ENCODE measurements around the gene ZNF655.

ZNF655 gene

DNA sequence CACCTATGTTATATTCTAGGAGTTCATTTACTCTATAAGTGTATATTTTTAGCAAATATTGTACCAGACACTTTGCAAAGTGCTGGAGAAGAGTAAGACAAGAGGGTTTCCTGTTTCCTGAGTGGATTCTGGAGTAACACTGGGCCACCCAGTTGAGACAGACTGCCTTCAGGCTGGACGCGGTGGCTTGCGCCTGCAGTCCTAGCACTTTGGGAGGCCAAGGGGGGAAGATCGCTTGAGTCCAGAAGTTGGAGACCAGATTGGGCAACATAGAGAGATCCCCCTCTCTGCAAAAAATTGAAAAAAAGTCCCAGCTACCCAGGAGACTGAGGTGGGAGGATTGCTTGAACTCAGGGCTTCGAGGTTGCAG, 57.5 kb downstream of the ZNF655 start:
- DNase-seq = no peak

- DNase-seq = peak; percentile 93
These were observed 58.1 kb downstream of the ZNF655 start, which contains the start of gene ZSCAN25 for GRCh38 chr7:99616359-99617191. ZSCAN25 (plus strand) TSS chr7:99616946; CDS start chr7:99619607, 2,661 bp downstream.

DNA sequence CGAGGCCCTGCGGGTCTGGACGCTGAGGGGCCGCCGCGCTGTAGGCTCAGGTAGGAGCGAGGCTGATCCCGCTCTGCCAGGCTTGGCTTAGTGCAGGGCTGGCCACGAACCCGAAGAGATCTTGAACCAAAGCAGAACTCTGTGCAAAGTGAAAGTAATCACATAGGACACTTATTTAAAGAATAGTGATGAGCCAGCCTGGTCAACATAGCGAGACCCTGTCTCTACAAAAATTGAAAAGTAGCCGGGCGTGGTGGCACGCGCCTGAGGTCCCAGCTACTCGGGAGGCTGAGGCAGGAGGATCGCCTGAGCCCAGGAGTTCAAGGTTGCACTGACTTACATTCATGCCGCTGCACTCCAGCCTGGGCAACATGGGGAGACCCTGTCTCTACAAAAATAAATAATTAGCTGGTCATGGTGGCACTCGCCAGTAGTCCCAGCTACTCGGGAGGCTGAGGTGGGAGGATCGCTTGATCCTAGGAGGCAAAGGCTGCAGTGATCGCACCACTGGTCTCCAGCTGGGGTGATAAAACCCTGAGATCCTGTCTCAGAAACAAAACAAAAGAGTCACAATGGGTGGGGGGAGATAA, 58.8 kb downstream of the ZNF655 start:
- no peak for DNase-seq

DNA sequence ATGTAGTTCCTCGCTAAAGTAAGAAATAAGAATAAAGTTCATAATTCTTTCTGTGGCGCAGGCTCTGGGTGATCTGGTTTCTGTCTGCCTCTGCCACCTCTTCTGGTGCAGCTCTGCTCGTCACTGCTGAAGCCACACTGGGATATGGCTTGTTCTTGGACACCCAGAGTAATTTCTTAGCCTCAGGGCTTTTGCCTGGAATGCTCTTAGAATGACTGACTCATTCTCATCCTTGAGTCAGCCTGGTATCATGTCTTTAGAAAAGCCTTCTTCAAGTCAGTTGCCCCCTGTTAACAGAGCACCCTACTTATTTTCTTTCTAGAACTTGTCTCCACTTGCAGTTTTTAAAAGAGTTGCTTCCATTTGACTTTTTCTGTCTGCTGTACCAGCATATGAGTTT, 60.3 kb downstream of the ZNF655 start:
- DNase-seq = peak; percentile 30

GRCh38 chr7:99619571-99620130, 61.2 kb downstream of the ZNF655 start:
- DNase-seq = no peak

DNA sequence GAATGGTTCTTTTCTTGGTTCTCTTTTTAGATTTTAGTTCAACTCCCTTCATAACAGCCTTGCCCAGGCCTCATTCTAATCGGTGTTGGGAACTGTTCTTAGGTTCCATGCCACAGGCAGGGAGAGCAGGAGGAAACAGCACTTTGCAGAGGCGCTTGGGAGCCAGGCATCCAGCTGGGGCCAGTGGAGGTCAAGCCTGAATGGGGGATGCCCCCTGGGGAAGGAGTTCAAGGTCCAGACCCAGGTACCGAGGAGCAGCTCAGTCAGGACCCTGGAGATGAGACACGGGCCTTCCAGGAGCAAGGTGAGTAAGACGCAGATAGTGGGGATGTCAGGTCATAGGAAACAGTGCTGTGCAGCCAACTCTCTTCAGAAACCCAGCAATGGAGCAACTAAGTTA, 62.8 kb downstream of the ZNF655 start:
- no peak for DNase-seq

- no peak for DNase-seq
These were observed 64.2 kb downstream of the ZNF655 start for GRCh38 chr7:99622596-99622995.

DNA sequence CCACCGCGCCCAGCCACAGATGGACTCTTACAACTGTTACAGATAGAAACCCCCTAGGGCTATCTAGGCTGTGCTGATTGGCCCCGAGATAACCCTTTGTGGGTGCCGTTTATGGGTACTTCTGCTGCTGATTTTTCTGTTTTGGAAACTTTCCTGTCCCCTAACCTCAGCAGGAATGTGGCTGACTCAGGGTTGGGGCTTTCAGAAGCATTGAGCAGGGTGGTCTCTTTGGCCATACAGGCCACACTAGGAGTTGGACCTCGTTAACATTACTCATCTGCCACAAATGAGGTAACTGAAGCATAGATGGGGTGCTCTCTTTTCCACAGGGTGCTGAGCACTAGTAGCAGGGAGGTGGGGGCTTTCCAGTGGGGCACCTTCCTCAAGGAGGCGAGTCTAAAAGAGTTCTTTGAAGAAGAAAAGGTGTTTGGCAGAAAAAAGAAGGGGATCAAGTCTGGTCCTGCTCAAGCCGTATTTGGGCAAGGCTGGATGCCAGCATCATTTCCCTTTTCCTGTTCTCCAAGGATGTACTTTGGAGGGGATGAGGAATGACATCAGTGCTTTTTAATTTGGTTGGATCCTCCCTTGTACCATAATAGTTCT, 64.8 kb downstream of the ZNF655 start:
- DNase-seq = peak; percentile 8

DNA sequence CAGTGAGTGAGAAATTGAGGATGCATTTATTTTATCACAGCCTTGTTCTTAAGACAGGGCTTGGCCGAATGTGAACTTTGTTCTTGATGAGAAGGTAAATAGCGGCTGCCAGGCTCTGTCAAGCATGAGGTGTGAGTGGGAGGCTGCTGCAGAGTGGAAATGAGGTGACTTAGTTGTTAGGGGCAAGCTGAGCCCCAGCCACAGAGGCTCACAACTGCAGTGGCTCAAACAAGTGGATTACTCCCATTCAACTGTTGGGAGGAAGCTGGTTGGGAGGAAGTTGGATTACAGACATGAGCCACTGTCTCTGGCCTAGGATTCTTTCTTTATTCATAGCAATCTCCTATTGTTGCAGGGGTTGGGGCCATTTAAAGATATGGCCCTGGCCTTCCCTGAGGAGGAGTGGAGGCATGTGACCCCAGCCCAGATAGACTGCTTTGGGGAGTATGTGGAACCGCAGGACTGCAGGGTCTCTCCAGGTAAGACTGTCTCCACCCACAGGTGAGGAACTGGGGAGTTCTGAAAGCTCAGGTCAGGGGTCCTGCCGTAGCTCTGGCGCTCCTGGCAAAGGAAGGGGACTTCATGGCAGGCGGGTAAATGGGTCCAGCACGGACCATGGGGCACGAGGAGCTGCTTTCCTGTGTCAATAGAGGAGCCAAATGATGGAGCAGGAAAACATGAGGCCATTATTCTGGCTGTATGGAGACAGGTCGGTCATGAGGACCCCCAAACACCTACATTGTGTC, 65.4 kb downstream of the ZNF655 start:
- DNase-seq = no peak

DNA sequence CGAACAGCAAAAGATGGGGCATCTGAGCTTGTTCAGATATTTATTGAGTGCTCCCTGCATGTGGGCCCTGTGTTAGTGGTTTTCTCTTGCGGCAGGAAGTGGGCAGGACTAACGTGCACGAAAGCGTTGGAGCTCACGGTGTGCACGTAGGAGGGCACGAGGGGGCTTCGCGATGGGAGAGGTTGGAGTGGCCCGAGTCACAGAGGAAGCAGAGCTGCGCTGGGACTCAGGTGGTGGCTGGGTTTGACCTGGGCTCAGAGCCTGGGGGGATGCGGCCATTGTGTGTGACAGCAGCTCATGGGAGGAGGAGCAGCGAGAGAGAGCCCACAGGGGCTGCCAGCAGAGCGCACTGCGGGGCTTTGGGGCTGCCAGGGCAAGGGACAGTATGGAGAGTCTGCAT, 66.0 kb downstream of the ZNF655 start:
- DNase-seq = no peak

- no peak for DNase-seq
These were observed 66.9 kb downstream of the ZNF655 start for GRCh38 chr7:99625321-99625720.

GRCh38 chr7:99625961-99626360, 67.5 kb downstream of the ZNF655 start:
- DNase-seq = no peak

Measured in fibroblast of skin of right biceps (primary cell).